CD14-positive monocyte (primary cell): Measurements from ENCODE around the gene STPG3. TPM values are rescaled to one million over a fixed set of nuclear protein-coding genes. Genes with fewer than 3 reads are reported as not detected.

ENCODE experiments used
- DNase-seq, 3 donors: peaks; one replicate each; pipeline ENCODE4 v3.0.0-alpha.2; 2011 to 2022
- H2AFZ ChIP-seq: 2 replicates; pipeline ENCODE4 v1.6.0; 2012; ENCODE audit warnings: mild to moderate bottlenecking, low read depth, low read length, inconsistent platforms; ENCODE audit not compliant: insufficient read depth, poor library complexity, severe bottlenecking
- H3K27ac ChIP-seq, 2 donors: 1 replicate in 1 of 2; 2 replicates in 1 of 2; pipeline ENCODE4 v1.5.1; 2012 to 2013; ENCODE audit warnings: low read length in 2 of 2, control low read depth in 1 of 2, inconsistent platforms in 1 of 2, low read depth in 1 of 2, mild to moderate bottlenecking in 1 of 2
- H3K27me3 ChIP-seq, 2 donors: one replicate each; pipeline versions ENCODE4 v1.6.0 to v1.6.1; 2011 to 2013; ENCODE audit warnings: low read length in 2 of 2; ENCODE audit not compliant: control insufficient read depth in 2 of 2, insufficient read depth in 2 of 2
- H3K36me3 ChIP-seq, 2 donors: replicated peaks in 1 of 2; 1 replicate in 1 of 2; 2 replicates in 1 of 2; pipeline versions ENCODE4 v1.5.1 to v1.6.1; 2012 to 2013; ENCODE audit warnings: low read length in 2 of 2, control low read depth in 1 of 2, inconsistent platforms in 1 of 2, mild to moderate bottlenecking in 1 of 2; ENCODE audit not compliant: insufficient read depth in 2 of 2, control insufficient read depth in 1 of 2
- H3K4me1 ChIP-seq, 2 donors: 1 replicate in 1 of 2; 2 replicates in 1 of 2; pipeline versions ENCODE4 v1.5.1 to v1.6.1; 2012 to 2013; ENCODE audit warnings: low read length in 2 of 2, control low read depth in 1 of 2, inconsistent platforms in 1 of 2, mild to moderate bottlenecking in 1 of 2, moderate library complexity in 1 of 2; ENCODE audit not compliant: insufficient read depth in 2 of 2, control insufficient read depth in 1 of 2
- H3K4me2 ChIP-seq: replicated peaks from 2 replicates; pipeline ENCODE3; 2012; ENCODE audit warnings: low read length, moderate library complexity, mild to moderate bottlenecking; ENCODE audit not compliant: poor library complexity, severe bottlenecking; ENCODE audit errors: extremely low read depth
- H3K4me3 ChIP-seq, 3 experiments: fragments of 200-600 bp in 1 of 3; sonication (generic) in 1 of 3; replicated peaks in 1 of 3; 1 replicate in 2 of 3; 2 replicates in 1 of 3; pipeline ENCODE4 v1.5.1; 2011 to 2013; ENCODE audit warnings: low read length in 3 of 3, mild to moderate bottlenecking in 3 of 3, control low read depth in 2 of 3, low read depth in 2 of 3, inconsistent platforms in 1 of 3, moderate library complexity in 1 of 3
- H3K79me2 ChIP-seq: 2 replicates; pipeline ENCODE4 v1.6.0; 2012; ENCODE audit warnings: mild to moderate bottlenecking, control low read depth, inconsistent platforms, low read length, moderate library complexity; ENCODE audit not compliant: insufficient read depth
- H3K9ac ChIP-seq: 2 replicates; pipeline ENCODE4 v1.6.0; 2017; ENCODE audit warnings: low read length, mild to moderate bottlenecking; ENCODE audit not compliant: insufficient read depth, poor library complexity, severe bottlenecking
- H3K9me3 ChIP-seq, 2 donors: replicated peaks in 1 of 2; 1 replicate in 1 of 2; 2 replicates in 1 of 2; pipeline versions ENCODE4 v1.5.1 to v1.6.1; 2012 to 2013; ENCODE audit warnings: low read length in 2 of 2, control low read depth in 1 of 2; ENCODE audit not compliant: control insufficient read depth in 1 of 2, insufficient read depth in 1 of 2
- H4K20me1 ChIP-seq: 2 replicates; pipeline ENCODE4 v1.6.0; 2012; ENCODE audit warnings: mild to moderate bottlenecking, low read length, control low read depth, moderate library complexity; ENCODE audit not compliant: insufficient read depth
- H3K27ac Mint-ChIP-seq, 7 donors: one replicate each; pipeline ENCODE4 v1.8.0; 2020; ENCODE audit warnings: mild to moderate bottlenecking in 7 of 7, mixed read lengths in 7 of 7, moderate library complexity in 6 of 7, inconsistent platforms in 2 of 7
- H3K27me3 Mint-ChIP-seq, 3 donors: one replicate each; pipeline ENCODE4 v1.8.0; 2021 to 2022; ENCODE audit warnings: low read depth in 3 of 3, mild to moderate bottlenecking in 3 of 3, mixed read lengths in 3 of 3, moderate library complexity in 3 of 3, inconsistent platforms in 1 of 3
- H3K36me3 Mint-ChIP-seq, 2 donors: one replicate each; pipeline ENCODE4 v1.8.0; 2020; ENCODE audit warnings: mixed read lengths in 2 of 2, inconsistent platforms in 1 of 2, mild to moderate bottlenecking in 1 of 2
- H3K4me1 Mint-ChIP-seq: one replicate; pipeline ENCODE4 v1.8.0; 2020; ENCODE audit warnings: mild to moderate bottlenecking, mixed read lengths
- H3K4me3 Mint-ChIP-seq, 2 donors: one replicate each; pipeline ENCODE4 v1.8.0; 2020; ENCODE audit warnings: mild to moderate bottlenecking in 2 of 2, mixed read lengths in 2 of 2, moderate library complexity in 1 of 2
- H3K9me3 Mint-ChIP-seq, 7 donors: one replicate each; pipeline ENCODE4 v1.8.0; 2020 to 2022; ENCODE audit warnings: mixed read lengths in 7 of 7, mild to moderate bottlenecking in 6 of 7, moderate library complexity in 6 of 7, inconsistent platforms in 2 of 7
- CTCF ChIP-seq: fragments of 200-600 bp; IDR thresholded peaks from one replicate; pipeline ENCODE4 v1.8.0; 2022; ENCODE audit warnings: antibody characterized with exemption, mild to moderate bottlenecking
- WGBS: methylation state at CpG from one replicate; pipeline ENCODE4 v1.1.5; 2013; ENCODE audit warnings: missing lambda C conversion rate; ENCODE audit not compliant: insufficient coverage; 5-methylcytosine and 5-hydroxymethylcytosine counted together
- intact Hi-C, 2 donors: fragments of 100-400 bp; cut with micrococcal nuclease; formaldehyde crosslinking; loops; one replicate each; pipeline versions ENCODE4 v1.15.0 to v1.15.1; 2023
- polyA plus RNA-seq, 3 donors: library from polyadenylated mRNA; depleted of rRNA in 1 of 3; unstranded in 2 of 3; stranded (reverse) in 1 of 3; fragments of 300-500 nt in 2 of 3; fragments of >200 nt in 1 of 3; fragmentation: Illumina TruSeq in 2 of 3; gene quantifications; 1 replicate in 2 of 3; 2 replicates in 1 of 3; pipeline ENCODE4 v1.2.3, GENCODE V29; 2012 to 2021

STPG3 gene
- polyA plus RNA-seq, 3 donors: not detected

DNA sequence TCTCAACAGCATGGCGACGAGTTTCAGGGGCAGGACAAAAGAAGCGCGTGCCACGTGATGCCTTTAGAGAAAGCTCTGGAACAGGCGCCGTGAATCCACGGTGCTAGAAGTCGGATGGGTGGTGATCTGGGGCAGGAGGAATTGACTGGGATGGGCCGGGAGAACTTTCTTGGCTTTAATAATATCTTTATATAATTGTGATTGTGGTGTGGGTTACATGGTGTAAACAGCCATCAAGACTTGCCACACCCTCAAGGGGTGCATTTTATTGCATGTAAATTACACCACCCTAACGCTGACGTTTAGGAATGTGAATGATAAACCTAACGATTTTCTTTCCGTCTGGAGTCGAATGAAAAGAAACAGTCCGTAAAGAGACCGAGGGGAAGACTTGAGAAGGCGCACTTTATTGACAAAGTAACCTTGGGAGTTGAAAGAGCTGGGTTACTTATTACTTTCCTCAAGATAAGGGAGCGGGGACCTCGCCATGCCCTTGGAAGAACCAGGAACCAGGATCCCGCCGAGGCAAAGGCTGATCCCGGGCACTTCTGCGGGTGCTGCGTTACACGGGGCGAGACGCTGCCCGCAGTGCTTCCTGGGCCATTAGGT is 42.5 kb downstream of the STPG3 start:
- H3K4me3 ChIP-seq: no peak overlapping the region
- peaks cover 6 to 8% of the 10 kb centered on the region in 2 donors for H3K4me1 ChIP-seq
- H2AFZ ChIP-seq: no peak overlapping the region
- H4K20me1 ChIP-seq: no peaks in the 10 kb centered on the region
- H3K36me3 ChIP-seq: no peaks in the 10 kb centered on the region
- no peaks in the 10 kb centered on the region for H3K79me2 ChIP-seq
- peak overlapping the region in 1 of 2 donors; percentile 87 for H3K4me3 Mint-ChIP-seq
- no peak overlapping the region for H3K27ac ChIP-seq
- DNase-seq: no peak
- no peak for TF ChIP-seq CTCF
- H3K36me3 Mint-ChIP-seq: peaks cover 0 to 9% of the 10 kb centered on the region in 2 donors
- H3K27me3 Mint-ChIP-seq: peaks cover 53 to 58% (median 58%) of the 10 kb centered on the region in 3 donors
- H3K9me3 Mint-ChIP-seq: peaks cover 5 to 23% (median 15%) of the 10 kb centered on the region in 7 donors
- H3K27ac Mint-ChIP-seq: peak overlapping the region in 1 of 7 donors; percentile 21
- peaks cover 25 to 50% of the 10 kb centered on the region in 2 donors for H3K27me3 ChIP-seq
- WGBS: 99% methylated on average over 13 of the region's 29 CpGs
- no peak overlapping the region for H3K9ac ChIP-seq
- intact Hi-C loops: loop anchor here (2.0 to 10.0 kb wide), 3 partner anchors 113 to 231 kb away; partner anchors contain the start of gene ENTPD8 (in 1 of the 2)
- H3K4me1 Mint-ChIP-seq: peaks cover 10% of the 10 kb centered on the region
- H3K9me3 ChIP-seq: peaks cover 11 to 13% of the 10 kb centered on the region in 2 donors
- H3K4me2 ChIP-seq: no peak overlapping the region

- Histone ChIP-seq H3K79me2 (no peaks in the 10 kb centered on the region), H3K4me2 (no peak overlapping the region), H4K20me1 (no peaks in the 10 kb centered on the region), H3K4me3 (no peak overlapping the region), H3K27ac (no peak overlapping the region), H3K36me3 (no peaks in the 10 kb centered on the region), H3K9ac (no peak overlapping the region), H2AFZ (no peak overlapping the region), H3K27me3 (peaks cover 25 to 56% of the 10 kb centered on the region in 2 donors), H3K9me3 (peaks cover 13 to 14% of the 10 kb centered on the region in 2 donors), H3K4me1 (peaks cover 6 to 8% of the 10 kb centered on the region in 2 donors)
- Mint-ChIP-seq H3K27ac (no peak overlapping the region), H3K4me1 (peaks cover 10% of the 10 kb centered on the region), H3K27me3 (peaks cover 59 to 64% (median 62%) of the 10 kb centered on the region in 3 donors), H3K36me3 (peaks cover 0 to 9% of the 10 kb centered on the region in 2 donors), H3K9me3 (peaks cover 5 to 23% (median 15%) of the 10 kb centered on the region in 7 donors), H3K4me3 (peak overlapping the region in 1 of 2 donors; percentile 87)
- no peak for TF ChIP-seq CTCF
- DNase-seq: peak; percentile 31 to 40 (median 37)
- intact Hi-C loops: loop anchor here (2.0 to 10.0 kb wide), 3 partner anchors 113 to 231 kb away; partner anchors contain the start of gene ENTPD8 (in 1 of the 2)
- 17% methylated on average over 7 of the region's 11 CpGs for WGBS
Measured at GRCh38 chr9:137294091-137294680, 43.1 kb downstream of the STPG3 start.
